Activated CD8-positive, alpha-beta memory T cell treated with anti-CD3 and anti-CD28 coated beads for 24 hours (primary cell): ENCODE data around the gene LRP3.
"Not testable (repeated sequence)": the region's sequence is repeated elsewhere in the genome, so short reads cannot be mapped to it uniquely, and the experiment has no call there.

Experiments used
- DNase-seq: peaks from one replicate; pipeline ENCODE4 v3.0.0-alpha.2; 2020

Gene LRP3

GRCh38 chr19:33203529-33203928, 9.4 kb downstream of the LRP3 start:
- no peak for DNase-seq

- DNase-seq, result no peak
These were observed 10.2 kb downstream of the LRP3 start for GRCh38 chr19:33204136-33204973.

GRCh38 chr19:33205110-33205509, 11.0 kb downstream of the LRP3 start:
- no peak for DNase-seq

- DNase-seq, result no peak
These were observed 11.6 kb downstream of the LRP3 start for GRCh38 chr19:33205531-33206260.

GRCh38 chr19:33206261-33207039, 12.3 kb downstream of the LRP3 start:
- no peak for DNase-seq

GRCh38 chr19:33207040-33207620, 13.0 kb downstream of the LRP3 start:
- no peak for DNase-seq

- DNase-seq, result no peak
These were observed 13.8 kb downstream of the LRP3 start for GRCh38 chr19:33207903-33208302.

GRCh38 chr19:33208371-33208895, 14.3 kb downstream of the LRP3 start:
- DNase-seq, result no peak

- DNase-seq, result no peak
These were observed 15.0 kb downstream of the LRP3 start for GRCh38 chr19:33208904-33209849.

- DNase-seq, result not testable (repeated sequence)
These were observed 15.7 kb downstream of the LRP3 start for GRCh38 chr19:33209850-33210230.

- no peak for DNase-seq
These were observed 16.3 kb downstream of the LRP3 start for GRCh38 chr19:33210266-33210940.

GRCh38 chr19:33211794-33212435, 17.8 kb downstream of the LRP3 start:
- DNase-seq, result no peak

- DNase-seq, result no peak
These were observed 18.5 kb downstream of the LRP3 start for GRCh38 chr19:33212436-33213172.

GRCh38 chr19:33214596-33214995, 20.5 kb downstream of the LRP3 start:
- DNase-seq, result no peak

- DNase-seq, result no peak
These were observed 21.5 kb downstream of the LRP3 start for GRCh38 chr19:33215438-33216197.

GRCh38 chr19:33216198-33216830, 22.2 kb downstream of the LRP3 start:
- no peak for DNase-seq

- DNase-seq, result no peak
These were observed 23.8 kb downstream of the LRP3 start for GRCh38 chr19:33217881-33218280.

GRCh38 chr19:33219261-33219815, 25.2 kb downstream of the LRP3 start:
- no peak for DNase-seq
